GM03348 (cell line): ENCODE measurements around the gene UBE2E2.

ENCODE experiments used
- DNase-seq: peaks from one replicate; pipeline ENCODE4 v3.0.0; 2012; ENCODE audit warnings: low spot score

The UBE2E2 gene

DNA sequence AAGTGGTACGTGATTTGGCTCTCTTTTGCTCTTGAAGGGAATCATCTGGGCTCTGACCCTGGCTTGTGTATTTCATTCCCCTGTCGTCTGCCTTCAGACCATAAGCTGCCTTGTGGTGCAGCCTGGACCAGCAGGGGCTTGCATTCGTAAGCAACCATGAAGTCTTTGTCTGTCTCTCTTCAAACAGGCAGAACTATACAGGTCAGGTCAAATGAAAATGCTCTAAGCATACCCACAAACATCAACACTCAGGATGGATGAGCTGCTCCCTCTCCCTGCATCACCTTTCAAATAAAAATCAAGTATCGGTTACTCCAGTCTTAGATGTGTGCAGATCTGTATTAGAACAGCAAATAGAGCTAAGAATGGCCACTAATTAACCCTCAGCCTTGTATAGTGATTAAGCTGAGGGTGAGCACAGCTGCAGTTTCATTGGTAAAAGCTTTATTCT, 334.0 kb downstream of the UBE2E2 start:
- DNase-seq: no peak

DNA sequence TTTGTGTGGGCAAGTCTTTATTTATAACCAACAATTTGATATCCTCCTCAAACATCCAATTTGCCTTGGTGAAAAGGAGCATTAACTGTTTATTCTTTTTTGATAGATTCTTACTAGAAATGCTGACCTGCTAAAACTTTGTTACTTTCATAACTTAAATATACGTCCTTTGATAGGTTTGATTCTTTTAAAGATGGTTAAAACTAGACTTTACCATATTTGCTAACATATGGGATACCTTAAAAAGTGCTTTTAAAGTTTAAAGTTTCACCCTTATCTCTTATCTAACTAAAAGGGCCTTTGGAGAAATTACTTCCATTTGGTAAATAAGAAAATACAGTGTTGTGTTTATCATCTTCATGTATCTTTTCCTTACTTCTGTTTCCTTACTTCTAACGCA, 336.1 kb downstream of the UBE2E2 start:
- DNase-seq: no peak

GRCh38 chr3:23540600-23540999, 337.5 kb downstream of the UBE2E2 start:
- no peak for DNase-seq

DNA sequence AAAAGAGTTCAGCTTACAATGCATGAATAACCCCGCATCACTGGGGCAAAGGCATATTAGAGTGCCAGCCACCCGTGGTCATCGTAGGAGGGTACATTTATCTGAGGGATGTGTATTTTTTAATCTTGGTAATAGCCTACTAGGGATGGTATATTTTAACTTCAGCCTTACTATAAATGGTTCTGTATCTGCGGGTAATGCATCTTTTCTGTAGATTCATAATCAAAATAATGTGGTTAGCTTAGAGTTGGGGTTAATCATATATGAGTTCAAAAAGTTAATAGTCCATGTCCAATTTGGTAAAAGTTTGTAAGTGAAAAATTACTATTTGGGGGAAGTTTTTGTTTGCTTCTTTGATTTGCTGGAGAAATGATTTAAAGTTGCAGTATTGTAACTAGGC, 339.0 kb downstream of the UBE2E2 start:
- no peak for DNase-seq

- DNase-seq: no peak
Observed at GRCh38 chr3:23546181-23546580, 343.1 kb downstream of the UBE2E2 start.

DNA sequence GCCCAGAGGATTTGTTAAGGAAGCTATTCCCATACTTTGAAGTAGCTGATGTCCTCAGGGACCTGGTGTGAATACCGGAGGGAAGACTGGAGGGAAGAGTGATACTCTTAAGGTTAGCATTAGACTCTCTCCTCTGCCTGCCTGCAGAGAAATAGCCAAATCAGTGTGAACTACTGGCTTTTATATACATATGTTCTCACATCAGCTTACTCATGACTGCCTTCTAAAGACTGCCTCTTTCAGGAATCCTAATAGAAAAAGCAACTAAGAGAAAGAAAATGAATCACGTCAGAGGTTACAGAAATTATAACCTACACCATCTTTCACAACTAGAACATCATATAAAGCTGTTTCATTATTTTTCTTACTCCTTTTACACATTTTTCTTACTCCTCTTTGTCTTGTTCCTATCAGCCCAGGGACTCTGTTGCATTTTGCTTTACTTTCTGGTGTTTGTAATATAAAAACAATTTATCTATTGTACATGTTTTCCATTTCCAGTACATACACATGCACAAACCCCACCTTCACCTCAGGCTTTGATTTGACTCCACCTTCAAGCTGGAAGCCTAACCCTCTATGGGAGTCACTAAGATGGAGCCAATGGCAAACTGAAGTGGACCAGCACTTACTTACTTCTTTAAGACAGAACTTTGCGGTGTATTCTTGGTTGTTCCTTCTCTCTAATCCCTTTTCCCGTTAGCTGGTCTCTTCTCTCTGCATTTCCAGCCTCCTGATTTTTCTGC, 345.0 kb downstream of the UBE2E2 start:
- no peak for DNase-seq

DNA sequence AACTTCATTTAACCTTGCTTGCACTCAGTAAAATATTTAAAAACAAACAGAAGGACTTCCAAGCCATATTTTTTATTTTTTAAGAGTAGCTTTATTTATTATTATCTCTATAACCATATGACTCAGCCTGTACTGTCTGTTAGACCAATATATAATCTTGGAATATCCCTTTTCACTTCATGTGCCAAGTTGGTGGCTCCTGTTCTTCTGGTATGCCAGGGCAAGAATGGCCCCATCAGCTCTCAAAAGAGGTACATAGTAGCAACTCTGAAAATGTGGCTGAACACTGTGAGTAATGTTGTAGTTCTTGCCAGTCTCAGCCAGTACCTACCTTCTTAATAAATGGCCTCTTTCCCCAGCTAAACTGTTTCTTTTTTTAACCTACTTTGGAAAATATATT, 345.6 kb downstream of the UBE2E2 start:
- no peak for DNase-seq

- DNase-seq: no peak
Observed at GRCh38 chr3:23549148-23549910, 346.2 kb downstream of the UBE2E2 start.

- no peak for DNase-seq
Observed at GRCh38 chr3:23550402-23550801, 347.3 kb downstream of the UBE2E2 start.

DNA sequence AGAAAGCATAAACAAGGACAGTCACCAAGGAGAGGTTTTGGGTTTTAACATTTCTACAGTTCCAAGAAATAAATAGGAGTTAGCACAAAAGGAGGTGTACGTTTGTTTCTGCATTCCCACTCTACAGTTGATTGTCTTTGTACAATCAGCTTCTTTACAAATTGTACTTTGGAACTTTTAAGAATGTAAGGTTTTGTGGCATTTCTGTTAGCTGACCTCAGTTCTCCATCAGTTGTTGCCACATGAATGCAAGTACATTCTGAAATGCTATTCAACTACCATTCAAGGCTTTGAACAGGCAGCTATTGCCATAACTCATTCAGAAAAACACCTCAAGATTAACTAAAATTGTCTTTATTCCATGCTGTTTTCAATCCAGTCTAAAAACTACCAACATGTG, 349.4 kb downstream of the UBE2E2 start:
- DNase-seq: no peak

DNA sequence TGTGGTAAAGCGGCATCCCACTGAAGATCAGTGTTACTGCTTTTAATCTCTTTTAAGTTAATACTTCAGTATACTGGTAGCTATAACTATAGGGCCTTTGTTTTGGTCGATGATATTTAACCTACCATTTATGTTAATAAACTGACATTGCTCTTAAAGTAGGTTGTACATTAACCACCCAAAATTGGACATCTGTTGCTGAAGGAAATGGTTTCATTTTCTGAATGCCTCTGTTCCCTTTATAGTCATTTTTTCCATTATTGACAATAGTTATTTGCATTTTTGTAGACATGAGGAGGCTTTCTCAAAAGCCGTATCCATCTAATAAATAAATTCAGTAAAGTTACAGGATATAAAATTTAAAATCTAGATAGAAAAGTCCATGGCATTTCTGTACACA, 350.2 kb downstream of the UBE2E2 start:
- no peak for DNase-seq

DNA sequence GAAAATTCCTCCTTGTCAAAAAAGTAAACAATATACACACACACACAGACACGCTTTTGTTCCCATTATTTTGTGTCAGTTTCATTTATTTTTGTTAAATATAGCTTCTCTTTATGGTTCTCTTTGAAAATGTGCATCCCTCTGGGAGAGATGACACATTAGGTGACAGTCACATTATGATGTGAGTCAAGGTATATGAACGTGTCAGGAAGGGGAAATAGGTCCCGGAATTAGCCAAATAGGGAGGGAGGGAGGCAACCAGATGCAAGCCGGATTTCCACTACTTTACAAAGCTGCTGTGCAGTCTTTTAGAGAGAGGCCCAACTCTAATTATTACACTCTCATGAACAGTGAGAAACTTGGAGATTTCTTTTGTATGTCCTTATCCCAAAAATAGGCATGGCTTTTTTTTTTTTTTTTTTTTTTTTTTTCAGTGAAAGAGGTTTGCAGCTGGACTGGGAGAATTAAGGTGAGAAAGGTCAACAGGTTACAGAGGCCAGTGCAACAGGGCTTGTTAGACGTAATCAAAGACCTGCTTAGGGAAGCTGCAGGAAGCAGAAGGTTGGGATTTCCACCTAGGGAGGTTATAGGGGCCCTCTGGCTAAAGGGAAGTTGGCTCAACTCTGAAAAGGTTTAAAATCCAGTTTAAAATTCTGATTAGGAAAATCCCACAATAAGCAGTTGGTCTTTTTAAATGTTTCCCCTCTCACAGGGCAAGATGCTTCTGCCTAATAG, 362.1 kb downstream of the UBE2E2 start:
- DNase-seq: no peak

DNA sequence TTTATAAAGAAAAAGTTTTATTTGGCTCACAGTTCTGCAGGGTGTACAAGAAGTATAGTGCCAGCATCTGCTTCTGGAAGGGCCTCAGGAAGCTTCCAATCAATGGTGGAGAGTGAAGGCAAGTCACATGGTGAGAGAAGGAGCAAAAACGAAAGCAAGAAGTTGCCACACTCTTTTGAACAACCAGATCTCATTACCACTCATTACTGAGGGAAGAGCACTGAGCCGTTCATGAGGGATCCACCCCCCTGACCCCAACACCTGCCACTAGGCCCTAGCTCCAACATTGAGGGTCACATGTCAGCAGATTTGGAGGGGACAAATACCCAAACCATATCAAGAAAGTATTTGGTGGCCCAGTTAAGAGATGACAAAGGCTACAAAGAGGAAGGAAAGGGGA, 363.4 kb downstream of the UBE2E2 start:
- no peak for DNase-seq

GRCh38 chr3:23567917-23568316, 364.8 kb downstream of the UBE2E2 start:
- DNase-seq: peak; percentile 79

DNA sequence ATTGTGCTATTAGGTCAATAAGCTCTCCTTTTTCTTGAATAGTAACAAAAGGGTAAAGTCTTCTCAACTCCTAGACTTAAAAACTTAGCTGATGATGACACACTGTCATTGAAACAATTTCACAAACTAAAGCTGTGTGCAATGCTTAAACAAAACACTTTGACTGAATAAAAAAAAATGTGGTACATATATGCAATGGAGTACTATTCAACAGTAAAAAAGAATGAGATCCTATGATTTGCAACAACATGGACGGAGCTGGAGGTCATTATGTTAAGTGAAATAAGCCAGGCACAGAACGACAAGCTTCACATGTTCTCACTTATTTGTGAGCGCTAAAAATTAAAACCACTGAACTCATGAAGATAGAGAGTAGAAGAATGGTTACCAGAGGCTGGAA, 370.7 kb downstream of the UBE2E2 start:
- no peak for DNase-seq

DNA sequence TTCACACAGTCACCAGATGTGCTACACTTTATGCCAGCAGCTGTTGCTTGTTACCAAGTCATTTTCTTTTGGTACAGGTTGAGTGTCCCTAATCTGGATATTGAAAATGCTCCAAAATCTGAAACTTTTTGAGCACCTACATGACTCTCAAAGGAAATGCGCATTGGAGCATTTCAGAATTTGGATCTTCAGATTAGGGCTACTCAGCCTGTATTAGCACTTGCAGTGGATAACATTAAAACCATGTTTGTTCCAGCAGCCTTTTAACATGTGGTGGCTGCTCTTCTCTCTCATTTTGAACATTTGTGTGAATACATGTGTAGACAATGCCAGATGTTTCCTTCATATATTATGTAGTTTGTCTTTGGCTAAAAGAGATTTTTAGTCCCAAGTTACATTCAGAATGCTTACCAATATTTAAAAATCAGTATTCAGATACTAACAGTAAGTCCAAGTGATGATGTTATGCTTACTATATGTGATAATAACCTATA, 371.7 kb downstream of the UBE2E2 start:
- no peak for DNase-seq

GRCh38 chr3:23575697-23576096, 372.6 kb downstream of the UBE2E2 start:
- peak; percentile 31 for DNase-seq

DNA sequence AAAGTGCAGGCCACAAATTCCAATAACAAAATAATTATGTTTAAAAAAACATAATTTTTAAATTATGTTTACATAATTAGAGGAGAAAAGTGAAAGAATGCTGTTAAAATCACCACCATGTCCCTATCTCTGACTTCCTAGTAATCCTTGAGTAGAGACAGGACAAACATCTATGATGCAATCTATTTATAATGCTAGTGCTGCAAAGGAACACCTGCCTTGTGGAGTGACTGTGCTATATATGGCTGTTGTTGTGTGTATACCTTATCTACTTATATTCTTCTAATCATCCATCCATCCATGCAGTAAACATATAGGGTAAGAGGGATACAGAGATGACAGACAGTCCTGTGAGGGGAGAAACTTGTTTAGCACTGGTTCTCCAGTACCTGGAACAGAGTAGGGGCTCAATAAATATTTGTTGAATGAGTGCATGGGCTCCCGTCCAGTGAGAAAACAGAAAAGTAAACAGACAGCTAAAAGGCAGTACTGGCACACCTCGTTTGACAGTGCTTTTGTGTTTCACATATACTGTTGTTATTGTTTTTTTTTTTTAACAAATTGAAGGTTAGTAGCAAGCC, 373.3 kb downstream of the UBE2E2 start:
- DNase-seq: no peak

DNA sequence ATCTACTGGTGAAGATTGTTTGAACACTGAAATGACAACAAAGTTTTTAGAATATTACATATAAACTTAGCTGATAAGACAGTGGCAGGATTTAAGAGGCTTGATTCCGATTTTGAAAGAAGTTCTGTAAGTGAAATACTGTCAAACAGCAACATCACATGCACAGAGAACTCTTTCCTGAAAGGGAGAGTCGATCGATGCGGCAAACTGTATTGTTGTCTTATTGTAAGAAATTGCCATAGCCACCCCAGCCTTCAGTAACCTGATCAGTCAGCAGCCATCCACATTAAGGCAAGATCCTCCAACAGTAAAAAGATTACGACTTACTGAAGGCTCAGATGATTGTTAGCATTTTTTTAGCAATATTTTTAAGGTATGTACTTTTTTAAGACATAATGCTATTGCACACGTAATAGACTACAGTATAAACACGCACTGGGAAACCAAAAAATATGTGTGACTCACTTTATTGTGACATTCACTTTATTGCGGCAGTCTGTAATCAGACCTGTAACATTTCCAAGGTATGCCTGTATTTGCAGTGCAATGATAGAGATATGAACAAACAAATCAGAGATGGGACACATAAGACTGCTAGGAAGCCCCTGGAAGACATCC, 377.1 kb downstream of the UBE2E2 start:
- DNase-seq: no peak

GRCh38 chr3:23583980-23584740, 381.0 kb downstream of the UBE2E2 start:
- DNase-seq: no peak

DNA sequence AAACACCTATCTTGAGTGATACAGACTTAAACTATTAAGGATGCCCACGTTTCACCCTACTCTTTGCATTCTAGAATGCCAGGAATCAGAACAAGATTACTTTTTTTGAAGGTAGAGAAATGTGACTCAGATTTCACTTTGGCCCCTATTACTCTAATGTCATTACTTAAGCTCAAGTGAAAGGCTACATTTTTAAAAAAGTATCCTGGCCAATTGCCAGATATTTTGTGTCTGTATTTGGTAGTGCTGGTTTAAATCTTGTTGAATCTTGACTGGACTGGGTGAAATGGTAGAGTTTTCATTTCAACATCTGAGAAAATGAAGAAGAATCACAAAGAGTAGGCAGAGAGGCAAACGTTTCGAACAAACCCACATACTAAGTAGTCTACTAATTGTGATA, 384.4 kb downstream of the UBE2E2 start:
- DNase-seq: no peak
